ENCODE results near the gene PRKN. TPM values are rescaled to one million over a fixed set of nuclear protein-coding genes. Genes with fewer than 3 reads are reported as not detected.

PRKN gene
- total RNA-seq, 2 donors from 2014 or later = 15.7 to 19.3 TPM

DNA sequence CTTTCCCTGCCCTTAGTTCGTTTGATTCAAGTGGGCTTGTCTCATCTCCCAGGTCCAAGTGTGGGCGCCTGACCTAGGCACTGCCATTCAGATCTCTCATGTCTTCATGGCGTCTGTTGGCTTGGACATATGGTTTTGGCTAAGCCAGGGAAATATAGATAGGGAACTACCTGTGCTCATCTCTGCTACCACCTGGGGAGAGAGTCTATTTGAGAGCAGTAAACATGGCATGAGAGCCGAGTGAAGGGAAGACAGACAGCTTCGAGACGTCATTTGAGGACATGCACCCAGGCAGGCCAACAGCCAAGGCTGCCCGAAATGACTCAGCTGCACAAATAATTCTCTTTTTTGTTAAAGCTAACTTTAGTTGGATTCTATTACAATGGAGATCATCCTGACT is 1083.0 kb downstream of the PRKN start:
- H3K4me3 ChIP-seq = no peak overlapping the region
- no peak overlapping the region for H3K27ac ChIP-seq

GRCh38 chr6:161641175-161641574 is 1086.4 kb downstream of the PRKN start:
- Histone ChIP-seq H3K9me3 (no peaks in the 10 kb centered on the region), H3K27ac (no peak overlapping the region), H3K4me3 (no peak overlapping the region), H3K27me3 (no peaks in the 10 kb centered on the region), H3K4me1 (no peaks in the 10 kb centered on the region), H3K36me3 (no peaks in the 10 kb centered on the region)
- no peak for DNase-seq (ENCODE audit: low spot score)
- TF ChIP-seq, protein P1, sequence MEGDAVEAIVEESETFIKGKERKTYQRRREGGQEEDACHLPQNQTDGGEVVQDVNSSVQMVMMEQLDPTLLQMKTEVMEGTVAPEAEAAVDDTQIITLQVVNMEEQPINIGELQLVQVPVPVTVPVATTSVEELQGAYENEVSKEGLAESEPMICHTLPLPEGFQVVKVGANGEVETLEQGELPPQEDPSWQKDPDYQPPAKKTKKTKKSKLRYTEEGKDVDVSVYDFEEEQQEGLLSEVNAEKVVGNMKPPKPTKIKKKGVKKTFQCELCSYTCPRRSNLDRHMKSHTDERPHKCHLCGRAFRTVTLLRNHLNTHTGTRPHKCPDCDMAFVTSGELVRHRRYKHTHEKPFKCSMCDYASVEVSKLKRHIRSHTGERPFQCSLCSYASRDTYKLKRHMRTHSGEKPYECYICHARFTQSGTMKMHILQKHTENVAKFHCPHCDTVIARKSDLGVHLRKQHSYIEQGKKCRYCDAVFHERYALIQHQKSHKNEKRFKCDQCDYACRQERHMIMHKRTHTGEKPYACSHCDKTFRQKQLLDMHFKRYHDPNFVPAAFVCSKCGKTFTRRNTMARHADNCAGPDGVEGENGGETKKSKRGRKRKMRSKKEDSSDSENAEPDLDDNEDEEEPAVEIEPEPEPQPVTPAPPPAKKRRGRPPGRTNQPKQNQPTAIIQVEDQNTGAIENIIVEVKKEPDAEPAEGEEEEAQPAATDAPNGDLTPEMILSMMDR (IDR thresholded peaks at IDR 0.05) = no peak

More for the DNA sequence above, 1083.0 kb downstream of the PRKN start:
- Histone ChIP-seq H3K9me3 (no peaks in the 10 kb centered on the region), H3K36me3 (no peaks in the 10 kb centered on the region), H3K4me1 (no peaks in the 10 kb centered on the region), H3K27me3 (no peaks in the 10 kb centered on the region)
- TF ChIP-seq, protein P1 (IDR thresholded peaks at IDR 0.05) = no peak
- no peak for DNase-seq (ENCODE audit: low spot score)

DNA sequence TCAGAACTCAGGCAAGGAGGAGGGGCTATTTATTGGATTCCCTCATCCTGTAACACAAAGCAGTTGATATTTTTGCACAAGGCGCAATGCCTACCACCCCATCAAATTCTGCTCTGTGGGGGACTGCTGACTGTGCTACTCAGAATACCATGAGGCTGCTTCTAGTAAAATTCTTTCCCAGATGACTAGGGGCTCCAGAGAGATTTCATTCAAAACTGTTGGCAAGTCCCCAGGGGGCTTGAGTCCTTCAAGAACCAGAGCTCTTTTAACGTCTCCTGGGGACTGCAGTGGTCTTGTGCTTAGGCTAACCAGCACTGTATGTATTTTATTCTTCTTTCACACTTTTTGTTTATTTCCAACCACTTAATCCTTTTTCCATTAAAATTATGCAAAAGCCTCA is 1087.8 kb downstream of the PRKN start:
- Histone ChIP-seq H3K27ac (no peak overlapping the region), H3K4me3 (no peak overlapping the region), H3K27me3 (no peaks in the 10 kb centered on the region), H3K36me3 (no peaks in the 10 kb centered on the region), H3K4me1 (no peaks in the 10 kb centered on the region), H3K9me3 (no peaks in the 10 kb centered on the region)
- no peak for DNase-seq (ENCODE audit: low spot score)
- TF ChIP-seq, protein P1 (IDR thresholded peaks at IDR 0.05) = no peak

GRCh38 chr6:161637658-161638057 is 1089.9 kb downstream of the PRKN start:
- Histone ChIP-seq H3K4me3 (no peak overlapping the region), H3K27me3 (no peaks in the 10 kb centered on the region), H3K9me3 (no peaks in the 10 kb centered on the region), H3K36me3 (no peaks in the 10 kb centered on the region), H3K4me1 (no peaks in the 10 kb centered on the region), H3K27ac (no peak overlapping the region)
- TF ChIP-seq, protein P1 (IDR thresholded peaks at IDR 0.05) = no peak
- no peak for DNase-seq (ENCODE audit: low spot score)

DNA sequence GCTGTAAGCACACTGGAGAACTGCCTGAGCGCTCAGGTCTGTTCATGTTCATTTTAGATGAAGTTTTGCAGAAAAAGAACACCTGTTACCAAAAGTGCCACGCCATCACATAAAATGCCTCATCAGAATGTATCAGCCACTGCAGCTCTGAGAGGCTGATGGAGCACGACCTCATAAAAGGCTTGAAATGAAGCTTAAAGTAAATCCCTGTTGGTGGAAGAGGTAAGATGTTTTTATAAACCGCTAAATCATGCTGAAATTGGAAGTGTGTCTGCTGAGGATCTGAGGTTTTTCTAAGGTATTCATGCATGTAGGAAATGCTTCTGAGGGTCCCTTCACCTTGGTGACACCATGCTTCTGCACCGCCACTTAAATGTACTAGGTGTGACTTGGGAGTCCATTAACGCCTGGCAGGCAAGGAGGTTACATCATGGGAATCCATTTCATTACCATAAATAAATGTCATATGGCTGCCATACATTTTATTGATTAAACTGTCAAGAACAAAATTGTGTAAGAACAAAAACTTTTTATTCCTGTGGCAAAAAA is 1090.6 kb downstream of the PRKN start:
- no peaks in the 10 kb centered on the region for H3K36me3 ChIP-seq
- no peak overlapping the region for H3K27ac ChIP-seq
- H3K4me1 ChIP-seq = no peaks in the 10 kb centered on the region
- H3K4me3 ChIP-seq = no peak overlapping the region
- no peak for DNase-seq (ENCODE audit: low spot score)
- H3K27me3 ChIP-seq = no peaks in the 10 kb centered on the region
- TF ChIP-seq, protein P1 (IDR thresholded peaks at IDR 0.05) = no peak
- no peaks in the 10 kb centered on the region for H3K9me3 ChIP-seq

GRCh38 chr6:161635975-161636374 is 1091.6 kb downstream of the PRKN start:
- H3K9me3 ChIP-seq = no peaks in the 10 kb centered on the region
- no peaks in the 10 kb centered on the region for H3K27me3 ChIP-seq
- TF ChIP-seq, protein P1 (IDR thresholded peaks at IDR 0.05) = no peak
- no peak for DNase-seq (ENCODE audit: low spot score)
- H3K36me3 ChIP-seq = no peaks in the 10 kb centered on the region
- H3K27ac ChIP-seq = no peak overlapping the region
- peaks cover 0 to 8% of the 10 kb centered on the region in 2 donors for H3K4me1 ChIP-seq
- no peak overlapping the region for H3K4me3 ChIP-seq
